ENCODE measurements around the gene KIF26A.

Gene KIF26A

GRCh38 chr14:104100171-104101085, 38.0 kb upstream of the KIF26A start:
- no peak for DNase-seq (ENCODE audit: low read depth, low spot score)
- peak overlapping the region; percentile 69 for H3K27ac ChIP-seq

GRCh38 chr14:104101086-104101621, 37.2 kb upstream of the KIF26A start:
- DNase-seq (ENCODE audit: low read depth, low spot score): no peak
- peak overlapping the region; percentile 69 for H3K27ac ChIP-seq

- peak overlapping the region; percentile 69 for H3K27ac ChIP-seq
- DNase-seq (ENCODE audit: low read depth, low spot score): no peak
Observed at GRCh38 chr14:104101651-104102281, 36.6 kb upstream of the KIF26A start.

GRCh38 chr14:104102282-104102914, 36.0 kb upstream of the KIF26A start:
- no peak for DNase-seq (ENCODE audit: low read depth, low spot score)
- H3K27ac ChIP-seq: no peak overlapping the region

- no peak overlapping the region for H3K27ac ChIP-seq
- no peak for DNase-seq (ENCODE audit: low read depth, low spot score)
Observed at GRCh38 chr14:104103061-104103445, 35.3 kb upstream of the KIF26A start.

- H3K27ac ChIP-seq: no peak overlapping the region
- no peak for DNase-seq (ENCODE audit: low read depth, low spot score)
Observed at GRCh38 chr14:104103446-104104075, 34.8 kb upstream of the KIF26A start.

- no peak overlapping the region for H3K27ac ChIP-seq
- DNase-seq (ENCODE audit: low read depth, low spot score): no peak
Observed at GRCh38 chr14:104104076-104104901, 34.1 kb upstream of the KIF26A start.

- DNase-seq (ENCODE audit: low read depth, low spot score): no peak
- H3K27ac ChIP-seq: no peak overlapping the region
Observed at GRCh38 chr14:104105071-104105821, 33.1 kb upstream of the KIF26A start.

- H3K27ac ChIP-seq: no peak overlapping the region
- DNase-seq (ENCODE audit: low read depth, low spot score): no peak
Observed at GRCh38 chr14:104105822-104106470, 32.4 kb upstream of the KIF26A start.

GRCh38 chr14:104106471-104106991, 31.9 kb upstream of the KIF26A start:
- no peak overlapping the region for H3K27ac ChIP-seq
- DNase-seq (ENCODE audit: low read depth, low spot score): no peak

GRCh38 chr14:104107101-104107581, 31.2 kb upstream of the KIF26A start:
- H3K27ac ChIP-seq: peak overlapping the region; percentile 50
- no peak for DNase-seq (ENCODE audit: low read depth, low spot score)

GRCh38 chr14:104107611-104108569, 30.5 kb upstream of the KIF26A start:
- DNase-seq (ENCODE audit: low read depth, low spot score): no peak
- H3K27ac ChIP-seq: peak overlapping the region; percentile 50

- peak overlapping the region; percentile 50 for H3K27ac ChIP-seq
- DNase-seq (ENCODE audit: low read depth, low spot score): no peak
Observed at GRCh38 chr14:104108570-104109541, 29.5 kb upstream of the KIF26A start.

GRCh38 chr14:104109731-104110361, 28.5 kb upstream of the KIF26A start:
- no peak overlapping the region for H3K27ac ChIP-seq
- no peak for DNase-seq (ENCODE audit: low read depth, low spot score)

GRCh38 chr14:104110491-104111209, 27.7 kb upstream of the KIF26A start:
- no peak overlapping the region for H3K27ac ChIP-seq
- DNase-seq (ENCODE audit: low read depth, low spot score): no peak

Data from epithelial cell of prostate (primary cell).